HUDEP-2 (cell line): ENCODE measurements around the gene SLPI.
A peak's percentile ranks its signal among the peaks of the same experiment; 100 is the strongest.

ENCODE experiments used
- DNase-seq, 76 experiments: peaks; one replicate each; lab custom pipeline; 2025; ENCODE audit not compliant: unreplicated experiment in 76 of 76; lab: John Stamatoyannopoulos, UW

Gene SLPI

GRCh38 chr20:45223136-45223535, 31.2 kb downstream of the SLPI start:
- no peak for DNase-seq

- DNase-seq: no peak
Observed at GRCh38 chr20:45221076-45221475, 33.3 kb downstream of the SLPI start, which contains the start of gene SEMG2. Gene SEMG2 (plus strand): TSS chr20:45221373. CDS start chr20:45221390, 17 bp downstream.

- no peak for DNase-seq
Observed at GRCh38 chr20:45218636-45219035, 35.7 kb downstream of the SLPI start.

- DNase-seq: no peak
Observed at GRCh38 chr20:45218124-45218523, 36.2 kb downstream of the SLPI start.

- no peak for DNase-seq
Observed at GRCh38 chr20:45212836-45213235, 41.5 kb downstream of the SLPI start.

- no peak for DNase-seq
Observed at GRCh38 chr20:45211569-45212474, 42.5 kb downstream of the SLPI start.

GRCh38 chr20:45209924-45210323, 44.4 kb downstream of the SLPI start:
- DNase-seq: no peak

- DNase-seq: peak in 9 of 76 experiments; percentile 6 to 55 (median 17)
Observed at GRCh38 chr20:45206725-45207124, 47.6 kb downstream of the SLPI start, which contains the start of gene SEMG1. Gene SEMG1 (plus strand): TSS chr20:45207033. CDS start chr20:45207054, 21 bp downstream.
